Lower leg skin (tissue), 4 donors: ENCODE results near the gene TNRC6A. TPM values are rescaled to one million over a fixed set of nuclear protein-coding genes. Genes with fewer than 3 reads are reported as not detected.
"Not testable (repeated sequence)": the region's sequence is repeated elsewhere in the genome, so short reads cannot be mapped to it uniquely, and the experiment has no call there.

Experiments
- DNase-seq, 2 donors: peaks; one replicate each; pipeline ENCODE4 v3.0.0-alpha.2; 2019; ENCODE audit warnings: low spot score in 2 of 2
- H3K4me3 ChIP-seq: fragments of 200-600 bp; sonication (generic); 2 replicates; pipeline ENCODE4 v1.5.1; 2017; ENCODE audit warnings: mild to moderate bottlenecking, low read depth; ENCODE audit not compliant: poor library complexity, severe bottlenecking
- CTCF ChIP-seq, 3 donors: fragments of 450-650 bp; IDR thresholded peaks; one replicate each; pipeline ENCODE4 v1.5.1; 2016; ENCODE audit warnings: antibody characterized with exemption in 3 of 3, mild to moderate bottlenecking in 3 of 3, moderate library complexity in 2 of 3
- POLR2A ChIP-seq, 2 donors: fragments of 450-650 bp; IDR thresholded peaks; one replicate each; pipeline ENCODE4 v1.6.1; 2016 to 2017; ENCODE audit warnings: antibody characterized with exemption in 2 of 2, mild to moderate bottlenecking in 1 of 2, moderate library complexity in 1 of 2
- WGBS, 2 donors: methylation state at CpG; one replicate each; pipeline ENCODE4 v1.1.5; 2018; 5-methylcytosine and 5-hydroxymethylcytosine counted together
- intact Hi-C: fragments of 100-400 bp; cut with DNase I; formaldehyde crosslinking; loops from one replicate; pipeline ENCODE4 v1.15.0; 2023; ENCODE audit warnings: low total_unique reads
- total RNA-seq, 4 donors: library from RNA; depleted of rRNA; stranded (reverse); fragments of >200 nt; gene quantifications; one replicate each; pipeline ENCODE4 v1.1.0, GENCODE V29; 2016

The TNRC6A gene
- total RNA-seq, 4 donors from 2014 or later = 25.9 to 55.6 (median 30.1) TPM

GRCh38 chr16:24837969-24838368 is 108.5 kb downstream of the TNRC6A start:
- intact Hi-C loops = no loop called here
- no peak for TF ChIP-seq POLR2A (IDR thresholded peaks at IDR 0.05)
- TF ChIP-seq CTCF (IDR thresholded peaks at IDR 0.05) = no peak
- whole genome bisulfite sequencing, 2 donors = 81 to 88% methylated on average over 9 of the region's 9 CpGs
- H3K4me3 ChIP-seq = no peak overlapping the region
- DNase-seq = peak in 1 of 2 donors; percentile 23

- no peak overlapping the region for H3K4me3 ChIP-seq
- TF ChIP-seq POLR2A (IDR thresholded peaks at IDR 0.05) (no peak), CTCF (IDR thresholded peaks at IDR 0.05) (no peak)
- WGBS, 2 donors = 23 to 33% methylated on average over 5 of the region's 5 CpGs
- intact Hi-C loops = no loop called here
- peak in 1 of 2 donors; percentile 75 for DNase-seq
These were observed 109.3 kb downstream of the TNRC6A start for GRCh38 chr16:24838554-24839266.

- WGBS, 2 donors = 95 to 97% methylated on average over 7 of the region's 7 CpGs
- TF ChIP-seq POLR2A (IDR thresholded peaks at IDR 0.05) (no peak), CTCF (IDR thresholded peaks at IDR 0.05) (no peak)
- intact Hi-C loops = no loop called here
- no peak overlapping the region for H3K4me3 ChIP-seq
- peak in 1 of 2 donors; percentile 31 for DNase-seq
These were observed 110.0 kb downstream of the TNRC6A start for GRCh38 chr16:24839347-24839972.

- no peak for DNase-seq
- H3K4me3 ChIP-seq = no peak overlapping the region
- intact Hi-C loops = no loop called here
- TF ChIP-seq CTCF (IDR thresholded peaks at IDR 0.05) (no peak), POLR2A (IDR thresholded peaks at IDR 0.05) (no peak)
These were observed 111.8 kb downstream of the TNRC6A start for GRCh38 chr16:24841291-24841690.

GRCh38 chr16:24844101-24845030 is 114.9 kb downstream of the TNRC6A start:
- no peak for TF ChIP-seq POLR2A (IDR thresholded peaks at IDR 0.05)
- no peak for TF ChIP-seq CTCF (IDR thresholded peaks at IDR 0.05)
- no peak overlapping the region for H3K4me3 ChIP-seq
- intact Hi-C loops = no loop called here
- peak in 1 of 2 donors; percentile 71 for DNase-seq
- 76 to 89% methylated on average over 17 of the region's 17 CpGs for whole genome bisulfite sequencing, 2 donors

- DNase-seq = peak in 1 of 2 donors; percentile 18
- WGBS, 2 donors = 98% methylated on average over 2 of the region's 2 CpGs
- H3K4me3 ChIP-seq, intact Hi-C loops: not testable (repeated sequence)
These were observed 115.5 kb downstream of the TNRC6A start for GRCh38 chr16:24845031-24845365.
